KG1 (cell line): Measurements from ENCODE around the gene HHATL.

Experiments used
- DNase-seq: peaks from one replicate; lab custom pipeline; 2025; lab: John Stamatoyannopoulos, UW

The HHATL gene

GRCh38 chr3:42684632-42685362 is 17.8 kb downstream of the HHATL start:
- no peak for DNase-seq

DNA sequence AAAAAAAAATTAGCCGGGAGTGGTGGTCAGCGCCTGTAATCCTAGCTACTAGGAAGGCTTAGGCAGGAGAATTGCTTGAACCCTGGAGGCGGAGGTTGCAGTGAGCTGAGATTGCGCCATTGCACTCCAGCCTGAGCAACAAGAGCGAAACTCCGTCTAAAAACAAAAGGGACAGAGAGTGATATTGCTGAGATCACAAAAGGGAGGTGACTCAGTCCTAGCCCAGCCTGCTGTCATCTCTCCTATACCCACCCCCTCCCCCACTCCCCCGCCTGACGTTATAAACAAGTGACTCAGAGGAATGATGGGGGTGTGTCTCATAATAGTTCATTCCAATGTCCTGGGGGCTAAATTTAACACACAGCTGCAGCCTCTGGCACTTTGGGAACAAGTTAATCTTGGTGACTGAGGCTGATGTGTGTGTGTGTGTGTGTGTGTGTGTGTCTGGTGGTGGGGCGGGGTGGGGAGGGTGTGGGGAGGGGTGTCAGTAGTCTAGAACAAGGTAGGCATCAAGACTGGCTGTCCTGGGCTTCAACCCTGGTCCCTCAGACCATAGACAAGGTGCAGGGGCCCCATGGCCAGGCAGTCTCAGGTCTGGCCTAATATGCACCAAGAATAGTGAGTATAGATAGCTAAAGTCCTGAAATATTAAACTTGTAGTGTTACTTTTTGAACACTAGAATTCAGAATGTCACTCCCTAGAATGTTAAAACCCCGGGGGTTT is 18.6 kb downstream of the HHATL start:
- DNase-seq, result no peak

- no peak for DNase-seq
Observed at GRCh38 chr3:42682301-42683070, 20.1 kb downstream of the HHATL start.

- DNase-seq, result no peak
Observed at GRCh38 chr3:42681361-42682038, 21.1 kb downstream of the HHATL start.

GRCh38 chr3:42680806-42681205 is 21.8 kb downstream of the HHATL start:
- DNase-seq, result no peak

- no peak for DNase-seq
Observed at GRCh38 chr3:42680271-42680670, 22.3 kb downstream of the HHATL start.

GRCh38 chr3:42678447-42678846 is 24.2 kb downstream of the HHATL start:
- no peak for DNase-seq

DNA sequence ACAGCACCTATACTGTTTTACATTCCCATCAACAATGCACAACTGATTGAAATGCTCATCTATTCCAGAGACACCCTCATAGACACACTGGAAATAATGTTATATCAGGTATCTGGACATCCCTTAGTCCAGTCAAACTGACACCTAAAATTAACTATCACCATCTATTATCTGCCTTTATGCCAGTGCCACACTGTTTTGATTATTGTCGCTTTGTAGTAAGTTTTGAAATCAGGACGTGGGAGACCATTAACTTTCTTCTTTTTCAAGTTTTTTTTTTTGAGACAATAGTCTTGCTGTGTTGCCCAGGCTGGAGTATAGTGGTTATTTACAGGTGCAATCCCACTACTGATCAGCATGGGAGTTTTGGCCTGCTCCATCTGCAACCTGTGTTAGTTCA is 26.7 kb downstream of the HHATL start:
- no peak for DNase-seq

GRCh38 chr3:42674146-42674545 is 28.5 kb downstream of the HHATL start:
- DNase-seq, result no peak

GRCh38 chr3:42673082-42673481 is 29.5 kb downstream of the HHATL start:
- no peak for DNase-seq

- no peak for DNase-seq
Observed at GRCh38 chr3:42672515-42672914, 30.1 kb downstream of the HHATL start.

- no peak for DNase-seq
Observed at GRCh38 chr3:42670670-42671069, 31.9 kb downstream of the HHATL start.

DNA sequence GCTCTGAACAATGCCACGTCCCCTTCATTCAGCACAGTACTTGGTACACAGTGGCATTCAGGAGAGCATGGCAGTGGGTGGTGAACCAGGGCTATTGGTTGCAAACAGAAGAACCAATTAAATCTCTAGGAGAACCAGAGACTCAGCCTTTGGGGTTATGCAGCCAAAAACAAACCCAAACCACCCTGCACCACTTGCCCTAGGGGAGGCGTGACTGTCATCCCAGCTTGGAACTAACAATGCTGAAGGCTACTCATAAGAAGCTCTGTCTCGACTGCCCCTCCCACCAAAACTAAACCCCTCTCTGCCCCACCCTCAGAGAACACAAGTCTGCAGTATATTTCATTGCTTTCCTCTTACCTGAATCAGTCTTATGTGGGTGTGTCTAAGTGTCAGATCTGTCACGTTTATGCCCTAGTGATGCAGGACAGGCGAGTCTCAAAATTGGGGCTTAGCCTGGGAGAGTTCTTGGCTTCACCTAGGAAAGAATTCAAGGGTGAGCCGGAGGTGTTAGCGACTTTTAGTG is 32.5 kb downstream of the HHATL start:
- DNase-seq, result no peak

- no peak for DNase-seq
Observed at GRCh38 chr3:42668793-42669217, 33.8 kb downstream of the HHATL start.

GRCh38 chr3:42668413-42668760 is 34.2 kb downstream of the HHATL start:
- DNase-seq, result no peak

GRCh38 chr3:42667523-42668412 is 34.8 kb downstream of the HHATL start:
- no peak for DNase-seq

DNA sequence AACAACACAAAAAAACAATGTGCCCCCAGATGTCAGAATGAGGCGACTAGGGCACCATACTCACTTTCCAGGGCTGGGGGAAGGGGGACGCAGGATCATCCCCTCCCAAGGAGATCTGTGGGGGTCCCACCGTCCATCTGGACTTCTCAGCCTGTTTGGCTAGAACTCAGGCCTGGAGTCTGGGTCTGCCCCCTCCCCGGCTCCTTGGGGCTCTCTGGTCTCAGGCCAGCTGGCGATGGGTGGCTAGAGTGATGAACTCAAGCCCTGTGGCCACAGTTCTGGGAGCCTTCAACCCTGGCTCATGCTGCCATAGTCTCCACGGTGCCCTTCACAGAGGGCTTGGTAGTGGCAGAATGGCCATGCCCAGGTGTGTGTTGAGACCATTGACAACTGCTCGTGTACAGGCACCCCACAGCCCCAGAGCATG is 35.5 kb downstream of the HHATL start:
- DNase-seq, result no peak

GRCh38 chr3:42666577-42666998 is 36.0 kb downstream of the HHATL start:
- DNase-seq, result no peak

DNA sequence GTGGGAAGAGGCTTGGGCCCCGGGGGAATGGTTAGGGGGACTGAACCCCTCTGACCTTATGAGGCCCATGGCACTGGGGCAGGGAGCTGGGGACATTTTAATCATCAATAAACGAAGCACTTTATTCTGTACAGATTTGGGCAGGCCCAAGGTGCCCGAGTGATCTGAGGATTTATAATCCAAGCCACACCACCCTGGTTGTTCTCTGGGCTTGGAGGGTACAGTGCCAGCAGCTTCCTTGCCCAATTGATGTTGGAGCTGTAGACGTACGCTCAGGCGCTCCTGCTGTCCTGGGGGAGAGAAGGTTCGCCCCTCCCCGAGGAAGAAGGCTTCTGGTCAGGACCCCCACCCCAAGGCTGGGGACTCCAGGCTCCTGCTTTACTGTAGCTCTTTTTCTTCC is 36.6 kb downstream of the HHATL start:
- no peak for DNase-seq

- no peak for DNase-seq
Observed at GRCh38 chr3:42665050-42665878, 37.3 kb downstream of the HHATL start.
